GM18499 (cell line): ENCODE measurements around the gene KLK13.
A peak's percentile ranks its signal among the peaks of the same experiment; 100 is the strongest.

Experiments
- ATAC-seq: cut with Tn5 transposase; IDR thresholded peaks from one replicate; pipeline ENCODE4 v1.9.1; 2021; ENCODE audit warnings: moderate number of reproducible peaks; ENCODE audit not compliant: insufficient read depth, unreplicated experiment

The KLK13 gene

GRCh38 chr19:51064534-51065220 lies at the start of gene KLK13:
TSS of gene KLK13 (minus strand) at chr19:51065092. CDS start at chr19:51065067, 25 bp downstream.
- no peak for ATAC-seq

GRCh38 chr19:51114087-51114729 lies 49.3 kb upstream of the KLK13 start:
- no peak for ATAC-seq

GRCh38 chr19:51111606-51112005 lies 46.7 kb upstream of the KLK13 start:
- no peak for ATAC-seq

GRCh38 chr19:51110666-51110971 lies 45.7 kb upstream of the KLK13 start:
- no peak for ATAC-seq

- peak; percentile 14 for ATAC-seq
Measured at GRCh38 chr19:51108805-51109146, 43.9 kb upstream of the KLK13 start.

- ATAC-seq, result peak; percentile 88
Measured at GRCh38 chr19:51108066-51108804, 43.3 kb upstream of the KLK13 start, which contains the start of gene CTU1. TSS of gene CTU1 (minus strand) at chr19:51108409. CDS start at chr19:51104569, 3,840 bp downstream.

- no peak for ATAC-seq
Measured at GRCh38 chr19:51107406-51108065, 42.6 kb upstream of the KLK13 start.

- ATAC-seq, result no peak
Measured at GRCh38 chr19:51103926-51104341, 39.0 kb upstream of the KLK13 start.

GRCh38 chr19:51102991-51103390 lies 38.1 kb upstream of the KLK13 start:
- ATAC-seq, result no peak

GRCh38 chr19:51101171-51101865 lies 36.4 kb upstream of the KLK13 start:
- ATAC-seq, result no peak

GRCh38 chr19:51100601-51101000 lies 35.7 kb upstream of the KLK13 start:
- no peak for ATAC-seq

GRCh38 chr19:51099047-51099382 lies 34.1 kb upstream of the KLK13 start:
- ATAC-seq, result no peak

GRCh38 chr19:51098365-51099046 lies 33.6 kb upstream of the KLK13 start:
- ATAC-seq, result no peak

- ATAC-seq, result no peak
Measured at GRCh38 chr19:51097796-51098195, 32.9 kb upstream of the KLK13 start.

GRCh38 chr19:51097166-51097738 lies 32.4 kb upstream of the KLK13 start:
- ATAC-seq, result no peak

- ATAC-seq, result no peak
Measured at GRCh38 chr19:51096473-51097165, 31.7 kb upstream of the KLK13 start.

- no peak for ATAC-seq
Measured at GRCh38 chr19:51094696-51095279, 29.9 kb upstream of the KLK13 start.

GRCh38 chr19:51093510-51094345 lies 28.8 kb upstream of the KLK13 start:
- ATAC-seq, result no peak
